ENCODE results near the gene P2RY1.
"Not testable (repeated sequence)": the region's sequence is repeated elsewhere in the genome, so short reads cannot be mapped to it uniquely, and the experiment has no call there.

- not testable (repeated sequence) for TF ChIP-seq CTCF (IDR thresholded peaks at IDR 0.05 in 2 of 3, conservative IDR thresholded peaks at IDR 0.05 in 1 of 3; ENCODE audit: insufficient read depth in 2 of 3, low read depth in 1 of 3, low read length in 3 of 3); TEAD1 (CRISPR knock-in tag; IDR thresholded peaks at IDR 0.05); ZNF780A (CRISPR knock-in tag; IDR thresholded peaks at IDR 0.05); JUND (IDR thresholded peaks at IDR 0.05; ENCODE audit: borderline replicate concordance, low read depth, low read length); JUND (tag; IDR thresholded peaks at IDR 0.05; ENCODE audit: borderline replicate concordance, low read depth, low read length); ZBTB26 (CRISPR knock-in tag; IDR thresholded peaks at IDR 0.05); MXI1 (IDR thresholded peaks at IDR 0.05; ENCODE audit: low read depth, low read length); POLR2A (conservative IDR thresholded peaks at IDR 0.05); NR1H2 (CRISPR knock-in tag; IDR thresholded peaks at IDR 0.05)
These were observed 11.8 kb downstream of the P2RY1 start for GRCh38 chr3:152846572-152847202.
